GM18520 (cell line): ENCODE results near the gene CEACAM16.

Source experiments
- ATAC-seq: cut with Tn5 transposase; IDR thresholded peaks from one replicate; pipeline ENCODE4 v1.9.1; 2021; ENCODE audit not compliant: unreplicated experiment

CEACAM16 gene

DNA sequence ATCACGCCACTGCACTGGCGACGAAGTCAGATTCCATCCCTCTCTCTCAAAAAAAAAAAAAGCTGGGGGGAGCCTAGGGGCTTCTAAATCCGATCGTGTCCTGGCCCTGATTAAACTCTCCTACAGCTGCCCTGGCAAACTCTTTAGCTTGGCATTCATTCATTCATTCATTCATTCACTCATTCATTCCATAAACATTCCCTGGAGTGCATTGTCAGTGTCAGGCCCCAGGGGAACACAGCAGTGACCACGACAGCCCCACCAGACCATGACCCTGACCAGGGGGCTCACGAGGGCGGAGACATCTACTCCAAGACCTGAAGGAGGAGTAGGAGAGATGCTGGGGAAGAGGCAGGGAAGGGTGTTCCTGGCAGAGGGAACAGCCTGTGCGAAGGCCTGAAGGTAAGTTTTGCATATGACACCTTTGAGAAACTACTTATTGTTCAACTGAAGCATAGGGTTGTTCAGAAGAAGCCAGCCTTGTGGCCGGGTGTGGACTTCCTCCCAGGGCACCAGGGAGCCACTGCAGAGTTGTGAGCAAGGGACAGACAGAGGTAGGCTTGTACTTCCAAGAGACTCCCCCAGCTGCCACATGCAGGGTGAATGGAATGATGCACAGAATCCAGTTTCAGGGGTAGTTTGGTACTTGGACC, 24.5 kb downstream of the CEACAM16 start:
- ATAC-seq: no peak

DNA sequence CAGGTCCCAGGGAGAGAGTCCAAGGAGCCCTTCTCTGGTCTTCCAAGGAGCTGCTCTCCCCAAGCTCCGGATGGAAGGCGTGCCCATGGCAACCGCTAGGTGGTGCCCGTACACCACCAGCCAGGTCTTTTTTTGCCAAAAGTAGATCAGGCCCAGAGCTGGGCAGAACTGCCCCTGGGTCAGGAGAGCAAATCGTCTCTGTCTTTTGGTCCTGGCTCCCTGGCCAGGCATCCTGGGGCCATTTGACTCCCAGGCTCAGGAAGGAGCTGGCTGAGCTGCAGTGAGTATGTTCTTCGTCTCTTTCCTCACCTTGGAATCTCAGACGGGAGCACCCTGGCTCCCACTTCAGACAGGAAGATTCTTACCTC, 25.0 kb downstream of the CEACAM16 start:
- no peak for ATAC-seq

DNA sequence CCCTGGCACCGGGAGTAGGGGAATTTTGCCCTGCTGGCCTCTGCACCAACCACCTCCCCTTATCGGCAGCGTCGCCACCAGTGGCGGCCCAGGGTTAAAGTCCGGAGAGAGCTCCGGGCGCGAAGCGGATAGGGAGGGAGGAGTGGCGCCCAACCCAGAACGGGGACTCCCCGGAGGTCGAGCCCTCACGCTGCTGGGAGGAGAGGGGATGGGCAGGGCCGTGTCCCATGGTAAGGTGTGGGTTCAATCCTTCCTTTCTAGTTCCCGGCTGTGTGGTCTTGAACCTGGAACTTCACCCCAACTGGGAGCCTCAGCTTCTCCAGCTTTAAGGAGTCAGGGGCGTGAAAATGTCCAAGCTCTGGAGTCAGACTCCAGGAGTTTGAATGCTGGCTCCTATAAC, 26.3 kb downstream of the CEACAM16 start:
- ATAC-seq: no peak

- no peak for ATAC-seq
Measured at GRCh38 chr19:44725684-44726083, 26.7 kb downstream of the CEACAM16 start.

GRCh38 chr19:44726465-44726864, 27.5 kb downstream of the CEACAM16 start:
- ATAC-seq: no peak

DNA sequence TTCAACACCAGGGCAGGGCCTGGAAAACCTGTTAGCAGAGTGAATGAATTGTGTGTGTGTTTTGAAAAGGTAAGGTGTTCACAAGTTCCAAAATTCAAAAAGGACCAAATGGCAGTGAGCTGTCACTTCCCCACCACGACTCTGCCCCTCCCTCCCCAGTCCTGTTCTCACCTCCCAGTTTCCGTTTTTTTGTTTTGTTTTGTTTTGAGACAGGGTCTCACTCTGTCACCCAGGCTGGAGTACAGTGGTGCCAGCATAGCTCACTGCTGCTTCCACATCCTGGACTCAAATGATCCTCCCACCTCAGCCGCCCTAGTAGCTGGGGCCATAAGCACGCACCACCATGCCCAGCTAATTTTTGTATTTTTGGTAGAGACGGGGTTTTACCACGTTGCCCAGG, 29.2 kb downstream of the CEACAM16 start:
- ATAC-seq: no peak

GRCh38 chr19:44729516-44730033, 30.6 kb downstream of the CEACAM16 start:
- no peak for ATAC-seq

DNA sequence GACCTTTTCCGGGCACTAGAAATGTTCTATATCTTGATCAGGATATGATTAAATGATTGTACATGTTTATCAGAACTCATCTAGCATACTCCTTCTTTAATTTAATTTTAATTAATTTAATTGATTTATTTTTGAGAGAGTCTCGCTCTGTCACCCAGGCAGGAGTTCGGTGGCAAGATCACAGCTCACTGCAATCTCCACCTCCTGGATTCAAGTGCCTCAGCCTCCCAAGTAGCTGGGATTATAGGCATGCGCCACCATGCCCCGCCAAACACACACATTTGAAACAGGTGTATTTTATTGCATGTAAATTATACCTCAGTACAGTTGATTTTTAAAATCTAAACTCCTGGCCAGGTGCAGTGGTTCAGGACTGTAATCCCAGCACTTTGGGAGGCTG, 32.1 kb downstream of the CEACAM16 start:
- no peak for ATAC-seq

DNA sequence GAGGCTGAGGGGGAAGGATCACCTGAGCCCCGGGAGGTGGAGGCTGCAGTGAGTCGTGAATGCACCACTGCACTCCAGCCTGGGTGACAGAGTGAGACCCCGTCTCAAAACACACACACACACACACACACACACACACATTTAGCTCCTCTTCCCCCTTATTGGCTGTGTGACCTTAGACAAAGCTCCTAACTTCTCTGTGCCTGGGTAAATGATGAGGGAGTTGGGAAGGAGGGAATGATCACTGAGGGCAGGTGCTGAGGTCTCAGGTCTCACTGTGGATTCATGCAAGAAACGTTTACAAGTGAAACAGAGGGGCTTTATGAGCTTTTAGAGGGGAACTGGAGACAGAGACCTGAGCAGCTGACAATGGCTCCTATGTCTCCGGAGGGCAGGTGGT, 32.7 kb downstream of the CEACAM16 start:
- no peak for ATAC-seq

- ATAC-seq: no peak
Measured at GRCh38 chr19:44732235-44733014, 33.5 kb downstream of the CEACAM16 start.

DNA sequence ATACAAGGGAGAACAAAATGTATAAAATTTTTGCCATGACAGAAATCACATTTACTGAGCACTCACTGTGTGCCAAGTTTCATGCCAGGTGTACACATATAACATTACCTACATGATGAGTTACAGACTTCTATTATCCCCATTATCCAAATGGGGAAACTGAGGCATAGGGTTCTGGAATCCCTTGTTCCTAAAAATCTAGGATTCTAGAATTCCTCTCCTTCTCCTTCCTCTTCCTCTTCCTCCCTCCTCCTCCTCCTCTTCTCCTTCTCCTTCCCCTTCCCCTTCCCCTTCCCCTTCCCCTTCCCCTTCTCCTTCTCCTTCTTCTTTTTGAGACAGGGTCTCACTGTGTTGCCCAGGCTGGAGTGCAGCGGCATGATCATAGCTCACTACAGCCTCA, 35.4 kb downstream of the CEACAM16 start:
- no peak for ATAC-seq

- ATAC-seq: no peak
Measured at GRCh38 chr19:44735011-44735410, 36.1 kb downstream of the CEACAM16 start.

GRCh38 chr19:44737238-44738071, 38.5 kb downstream of the CEACAM16 start:
- ATAC-seq: no peak

DNA sequence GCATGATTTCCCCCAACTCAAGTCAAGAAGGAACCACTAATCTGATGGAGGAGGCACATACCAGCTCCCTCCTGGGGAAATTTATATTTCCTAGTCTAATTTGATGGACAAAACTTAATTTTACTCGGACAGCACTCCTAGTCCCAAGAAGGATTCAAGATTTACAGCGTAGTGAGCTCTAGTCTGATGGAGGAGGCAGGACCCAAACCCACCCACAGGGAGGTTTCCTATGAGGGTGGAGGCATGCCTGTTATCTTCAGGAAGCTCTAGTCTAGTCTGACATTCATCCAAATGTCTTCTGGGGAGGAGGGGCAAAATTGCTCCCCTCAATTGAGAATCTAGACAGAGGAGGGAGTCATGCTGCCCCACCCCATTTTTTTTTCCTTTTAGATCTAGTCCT, 39.2 kb downstream of the CEACAM16 start:
- ATAC-seq: no peak

GRCh38 chr19:44738603-44739558, 39.9 kb downstream of the CEACAM16 start:
- no peak for ATAC-seq

GRCh38 chr19:44740351-44740824, 41.4 kb downstream of the CEACAM16 start:
- ATAC-seq: no peak

DNA sequence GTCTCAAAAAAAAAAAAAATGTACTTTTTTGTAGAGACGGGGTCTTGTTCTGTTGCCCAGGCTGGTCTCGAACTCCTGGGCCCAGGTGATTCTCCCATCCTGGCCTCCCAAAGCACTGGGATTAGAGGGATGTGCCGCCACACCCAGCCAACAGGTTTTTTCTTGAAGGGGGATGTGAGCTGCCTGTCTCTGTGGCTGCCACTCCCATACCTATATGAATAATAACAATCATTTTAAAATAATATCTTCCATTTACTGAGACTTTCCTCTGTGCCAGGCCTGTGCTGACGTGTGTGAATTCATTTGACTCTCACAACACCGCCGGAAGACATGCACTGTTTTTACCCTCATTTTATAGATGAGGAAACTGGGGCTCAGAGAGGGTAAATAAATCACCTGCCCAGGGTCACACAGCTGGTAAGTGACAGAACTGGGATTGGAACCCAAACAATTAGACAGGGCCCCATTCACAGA, 42.3 kb downstream of the CEACAM16 start:
- ATAC-seq: no peak

DNA sequence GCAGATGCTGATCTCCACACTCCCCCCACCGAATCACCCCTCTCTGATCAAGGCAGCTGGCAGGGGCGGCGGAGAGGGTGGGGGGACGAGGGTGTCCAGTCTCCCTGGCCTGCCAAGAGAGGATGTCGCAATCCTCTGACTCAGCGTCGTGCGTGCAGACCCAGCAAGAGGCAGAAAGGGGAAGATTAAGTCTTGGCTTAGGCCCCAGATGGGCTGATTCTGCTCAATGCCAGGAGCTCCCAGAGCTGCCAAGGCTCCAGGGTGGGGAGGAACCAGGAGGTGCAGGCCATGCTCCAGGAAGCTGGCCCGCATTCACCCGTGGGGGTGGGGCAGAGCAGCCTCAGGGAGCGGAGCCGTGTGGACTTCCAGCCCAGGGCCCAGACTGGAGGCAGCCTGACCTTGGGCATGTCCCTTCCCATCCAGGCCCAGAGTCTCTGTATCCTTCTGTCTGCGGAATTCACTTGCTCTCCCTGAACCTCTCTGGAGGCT, 42.9 kb downstream of the CEACAM16 start:
- ATAC-seq: no peak

GRCh38 chr19:44742330-44743061, 43.5 kb downstream of the CEACAM16 start:
- ATAC-seq: no peak
